ENCODE data around the gene KLK12.

GRCh38 chr19:51075998-51076397 is 41.2 kb upstream of the KLK12 start:
- no peak for TF ChIP-seq CTCF (IDR thresholded peaks at IDR 0.05)
- no peak for TF ChIP-seq POLR2A (IDR thresholded peaks at IDR 0.05)
